HFFc6 (cell line): ENCODE data around the gene TENM3. TPM values are rescaled to one million over a fixed set of nuclear protein-coding genes. Genes with fewer than 3 reads are reported as not detected.

Experiments
- DNase-seq: peaks from one replicate; pipeline ENCODE4 v3.0.0-alpha.2; 2018
- H3K27ac Mint-ChIP-seq: 2 replicates; pipeline ENCODE4 v1.8.0; 2020; ENCODE audit warnings: mild to moderate bottlenecking, mixed read lengths
- H3K27me3 Mint-ChIP-seq: 2 replicates; pipeline ENCODE4 v1.8.0; 2021; ENCODE audit warnings: mild to moderate bottlenecking, moderate library complexity, mixed read lengths; ENCODE audit not compliant: insufficient read depth
- H3K36me3 Mint-ChIP-seq: 2 replicates; pipeline ENCODE4 v1.8.0; 2021; ENCODE audit warnings: low read depth, mixed read lengths
- H3K4me1 Mint-ChIP-seq: 2 replicates; pipeline ENCODE4 v1.8.0; 2020; ENCODE audit warnings: low read depth, mixed read lengths
- H3K4me3 Mint-ChIP-seq: 2 replicates; pipeline ENCODE4 v1.8.0; 2020; ENCODE audit warnings: mild to moderate bottlenecking, moderate library complexity, mixed read lengths
- H3K9me3 Mint-ChIP-seq: 2 replicates; pipeline ENCODE4 v1.8.0; 2020; ENCODE audit warnings: mild to moderate bottlenecking, mixed read lengths
- total RNA-seq, 6 experiments: library from RNA; stranded (reverse); fragmentation: NEBNext Ultra II Directional; extraction: Animal tissue kit (Norgen Biotek cat#: 25700); gene quantifications; 2 replicates in 1 of 6; 3 replicates in 5 of 6; pipeline ENCODE4 v1.2.3, GENCODE V29; 2021
- TF ChIP-seq, protein P1 (sequence below): fragments of 200-600 bp; sonication (generic); IDR thresholded peaks from 2 replicates; pipeline ENCODE4 v1.5.0; 2021; ENCODE audit warnings: antibody characterized with exemption, mild to moderate bottlenecking

Gene TENM3
- total RNA-seq, 6 experiments from 2014 or later: 31.1 to 52.1 (median 42.0) TPM

GRCh38 chr4:182548156-182548555 is 305.0 kb downstream of the TENM3 start:
- peaks cover 4% of the 10 kb centered on the region; the same call in 1 of the 2 replicates for H3K36me3 Mint-ChIP-seq
- no peaks in the 10 kb centered on the region for H3K9me3 Mint-ChIP-seq
- peak overlapping the region; percentile 23; the same call in 1 of the 2 replicates for H3K4me3 Mint-ChIP-seq
- no peak overlapping the region; the same call in 1 of the 2 replicates for H3K27ac Mint-ChIP-seq
- H3K27me3 Mint-ChIP-seq: no peaks in the 10 kb centered on the region
- TF ChIP-seq, protein P1, sequence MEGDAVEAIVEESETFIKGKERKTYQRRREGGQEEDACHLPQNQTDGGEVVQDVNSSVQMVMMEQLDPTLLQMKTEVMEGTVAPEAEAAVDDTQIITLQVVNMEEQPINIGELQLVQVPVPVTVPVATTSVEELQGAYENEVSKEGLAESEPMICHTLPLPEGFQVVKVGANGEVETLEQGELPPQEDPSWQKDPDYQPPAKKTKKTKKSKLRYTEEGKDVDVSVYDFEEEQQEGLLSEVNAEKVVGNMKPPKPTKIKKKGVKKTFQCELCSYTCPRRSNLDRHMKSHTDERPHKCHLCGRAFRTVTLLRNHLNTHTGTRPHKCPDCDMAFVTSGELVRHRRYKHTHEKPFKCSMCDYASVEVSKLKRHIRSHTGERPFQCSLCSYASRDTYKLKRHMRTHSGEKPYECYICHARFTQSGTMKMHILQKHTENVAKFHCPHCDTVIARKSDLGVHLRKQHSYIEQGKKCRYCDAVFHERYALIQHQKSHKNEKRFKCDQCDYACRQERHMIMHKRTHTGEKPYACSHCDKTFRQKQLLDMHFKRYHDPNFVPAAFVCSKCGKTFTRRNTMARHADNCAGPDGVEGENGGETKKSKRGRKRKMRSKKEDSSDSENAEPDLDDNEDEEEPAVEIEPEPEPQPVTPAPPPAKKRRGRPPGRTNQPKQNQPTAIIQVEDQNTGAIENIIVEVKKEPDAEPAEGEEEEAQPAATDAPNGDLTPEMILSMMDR: no peak
- DNase-seq: no peak
- H3K4me1 Mint-ChIP-seq: peaks cover 54% of the 10 kb centered on the region

DNA sequence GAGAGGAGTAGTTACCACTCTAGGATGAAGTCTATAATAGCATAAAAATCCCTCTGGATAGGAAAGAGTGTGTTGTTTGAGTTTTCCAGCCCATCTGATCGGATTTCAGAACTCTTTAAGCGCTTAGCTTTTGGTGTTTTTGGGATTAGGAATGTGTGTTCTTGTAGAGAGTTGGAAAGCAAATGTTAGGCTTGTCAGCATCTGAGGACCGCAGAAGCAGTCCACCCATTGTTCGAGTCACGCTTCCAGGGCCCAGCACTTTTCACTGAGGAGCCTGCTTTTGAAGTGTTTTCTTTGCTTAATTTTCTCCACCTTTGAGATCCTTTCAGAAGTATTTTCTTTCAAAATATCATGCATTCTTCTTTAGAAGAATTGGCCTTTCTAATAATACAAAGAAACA is 306.2 kb downstream of the TENM3 start:
- no peaks in the 10 kb centered on the region for H3K9me3 Mint-ChIP-seq
- H3K36me3 Mint-ChIP-seq: peaks cover 4% of the 10 kb centered on the region; the same call in 1 of the 2 replicates
- DNase-seq: no peak
- H3K4me3 Mint-ChIP-seq: peak overlapping the region; percentile 8; the same call in 1 of the 2 replicates
- TF ChIP-seq, protein P1: no peak
- peaks cover 64% of the 10 kb centered on the region for H3K4me1 Mint-ChIP-seq
- no peaks in the 10 kb centered on the region for H3K27me3 Mint-ChIP-seq
- H3K27ac Mint-ChIP-seq: no peak overlapping the region

- H3K9me3 Mint-ChIP-seq: no peaks in the 10 kb centered on the region
These were observed 309.7 kb downstream of the TENM3 start for GRCh38 chr4:182552948-182553347.

GRCh38 chr4:182553653-182554052 is 310.5 kb downstream of the TENM3 start:
- H3K27me3 Mint-ChIP-seq: no peaks in the 10 kb centered on the region; the same call in 1 of the 2 replicates
- peak overlapping the region; percentile 86 for H3K27ac Mint-ChIP-seq
- TF ChIP-seq, protein P1: no peak
- H3K9me3 Mint-ChIP-seq: no peaks in the 10 kb centered on the region
- H3K36me3 Mint-ChIP-seq: no peaks in the 10 kb centered on the region
- peaks cover 85% of the 10 kb centered on the region for H3K4me1 Mint-ChIP-seq
- H3K4me3 Mint-ChIP-seq: peak overlapping the region; percentile 88
- DNase-seq: no peak

More at GRCh38 chr4:182552948-182553347, 309.7 kb downstream of the TENM3 start:
- H3K4me3 Mint-ChIP-seq: no peak overlapping the region
- H3K27me3 Mint-ChIP-seq: no peaks in the 10 kb centered on the region; the same call in 1 of the 2 replicates
- H3K27ac Mint-ChIP-seq: no peak overlapping the region
- TF ChIP-seq, protein P1: no peak
- no peaks in the 10 kb centered on the region for H3K36me3 Mint-ChIP-seq
- no peak for DNase-seq
- H3K4me1 Mint-ChIP-seq: peaks cover 85% of the 10 kb centered on the region

DNA sequence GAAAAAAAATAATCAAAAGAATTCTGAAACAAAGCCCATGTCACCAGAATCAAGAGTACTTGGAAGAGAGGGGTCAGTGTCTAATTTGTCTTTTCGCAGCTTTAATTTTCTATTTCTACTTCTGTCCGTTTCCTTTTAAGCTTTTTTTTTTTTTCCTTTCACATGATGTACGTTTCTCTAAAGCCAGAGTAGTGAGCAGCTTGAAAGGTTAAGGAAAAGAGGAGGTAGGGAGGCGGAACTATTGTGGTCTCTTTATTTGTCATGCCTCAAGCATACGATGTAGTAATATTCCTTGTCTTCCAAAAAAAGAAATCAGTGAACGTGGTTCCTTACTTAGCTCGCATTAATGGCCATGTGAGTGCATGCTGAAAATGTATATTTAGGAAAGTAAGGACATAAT is 311.5 kb downstream of the TENM3 start:
- TF ChIP-seq, protein P1: no peak
- H3K27ac Mint-ChIP-seq: peak overlapping the region; percentile 86
- no peaks in the 10 kb centered on the region for H3K36me3 Mint-ChIP-seq
- H3K27me3 Mint-ChIP-seq: no peaks in the 10 kb centered on the region; the same call in 1 of the 2 replicates
- DNase-seq: peak; percentile 27
- H3K4me3 Mint-ChIP-seq: peak overlapping the region; percentile 88
- H3K9me3 Mint-ChIP-seq: no peaks in the 10 kb centered on the region
- peaks cover 78% of the 10 kb centered on the region for H3K4me1 Mint-ChIP-seq
